Endodermal cell (in vitro differentiated cells): ENCODE results near the gene CD82. TPM values are rescaled to one million over a fixed set of nuclear protein-coding genes. Genes with fewer than 3 reads are reported as not detected.

ENCODE experiments used
- DNase-seq: peaks from one replicate; pipeline ENCODE4 v3.0.0-alpha.2; 2017
- H3K27ac ChIP-seq: 2 replicates; pipeline ENCODE4 v1.5.1; 2013; ENCODE audit warnings: mild to moderate bottlenecking, low read depth, low read length, moderate library complexity
- H3K27me3 ChIP-seq: 2 replicates; pipeline ENCODE4 v1.6.1; 2013; ENCODE audit warnings: mild to moderate bottlenecking, low read length, moderate library complexity; ENCODE audit not compliant: insufficient read depth, control insufficient read depth, poor library complexity, severe bottlenecking
- H3K36me3 ChIP-seq: 2 replicates; pipeline ENCODE4 v1.7.0; 2013; ENCODE audit warnings: mild to moderate bottlenecking, low read length, moderate library complexity; ENCODE audit not compliant: control insufficient read depth, insufficient read depth
- H3K4me1 ChIP-seq: one replicate; pipeline ENCODE4 v1.7.0; 2013; ENCODE audit warnings: low read length; ENCODE audit not compliant: control insufficient read depth, insufficient read depth
- H3K4me3 ChIP-seq: 2 replicates; pipeline ENCODE4 v1.5.1; 2013; ENCODE audit warnings: mild to moderate bottlenecking, low read length, moderate library complexity
- H3K9ac ChIP-seq: 2 replicates; pipeline ENCODE4 v1.6.1; 2013; ENCODE audit warnings: mild to moderate bottlenecking, low read length, moderate library complexity; ENCODE audit not compliant: poor library complexity, severe bottlenecking; ENCODE audit errors: extremely low read depth
- H3K9me3 ChIP-seq: 2 replicates; pipeline ENCODE4 v1.6.1; 2013; ENCODE audit warnings: mild to moderate bottlenecking, low read length, moderate library complexity; ENCODE audit not compliant: control insufficient read depth
- H3K27ac Mint-ChIP-seq: 2 replicates; pipeline ENCODE4 v1.8.0; 2020; ENCODE audit warnings: mixed read lengths
- H3K27me3 Mint-ChIP-seq: 2 replicates; pipeline ENCODE4 v1.8.0; 2021; ENCODE audit warnings: mild to moderate bottlenecking, mixed read lengths; ENCODE audit not compliant: insufficient read depth
- H3K36me3 Mint-ChIP-seq: 2 replicates; pipeline ENCODE4 v1.8.0; 2020; ENCODE audit warnings: low read depth, mixed read lengths
- H3K4me1 Mint-ChIP-seq: 2 replicates; pipeline ENCODE4 v1.8.0; 2020; ENCODE audit warnings: mixed read lengths
- H3K4me3 Mint-ChIP-seq: 2 replicates; pipeline ENCODE4 v1.8.0; 2020; ENCODE audit warnings: mild to moderate bottlenecking, moderate library complexity, mixed read lengths
- H3K9me3 Mint-ChIP-seq: 2 replicates; pipeline ENCODE4 v1.8.0; 2020; ENCODE audit warnings: mild to moderate bottlenecking, mixed read lengths
- CTCF ChIP-seq: fragments of 200-600 bp; sonication (generic); conservative IDR thresholded peaks from 2 replicates; pipeline ENCODE4 v1.5.0; 2021; ENCODE audit warnings: antibody characterized with exemption, mild to moderate bottlenecking
- WGBS, 2 experiments: methylation state at CpG; one replicate each; pipeline versions ENCODE4 v1.1.5 to v1.1.7; 2013; ENCODE audit warnings: missing lambda C conversion rate in 2 of 2, mixed read lengths in 1 of 2; ENCODE audit not compliant: insufficient coverage in 1 of 2, insufficient read length in 1 of 2; 5-methylcytosine and 5-hydroxymethylcytosine counted together
- total RNA-seq, 2 donors: library from RNA; stranded (reverse); fragmentation: NEBNext Ultra II Directional in 1 of 2; extraction: Animal tissue kit (Norgen Biotek cat#: 25700) in 1 of 2; gene quantifications; 2 replicates in 1 of 2; 3 replicates in 1 of 2; pipeline ENCODE4 v1.2.1, GENCODE V29; 2021

Gene CD82
- total RNA-seq, 2 donors from 2014 or later, result 1.7 to 3.0 TPM

GRCh38 chr11:44623731-44624491, 58.4 kb downstream of the CD82 start:
- no peaks in the 10 kb centered on the region for H3K4me1 ChIP-seq
- DNase-seq, result peak; percentile 40
- H3K27me3 Mint-ChIP-seq, result peaks cover 21% of the 10 kb centered on the region
- no peak overlapping the region for H3K9ac ChIP-seq
- TF ChIP-seq CTCF, result no peak
- WGBS, 2 experiments, result 85 to 95% methylated on average over 4 to 8 of the region's 8 CpGs
- no peak overlapping the region for H3K27ac Mint-ChIP-seq
- no peak overlapping the region for H3K27ac ChIP-seq
- H3K9me3 Mint-ChIP-seq, result peaks cover 2% of the 10 kb centered on the region
- H3K36me3 Mint-ChIP-seq, result no peaks in the 10 kb centered on the region
- H3K4me3 ChIP-seq, result no peak overlapping the region
- H3K4me3 Mint-ChIP-seq, result no peak overlapping the region
- H3K27me3 ChIP-seq, result peaks cover 11% of the 10 kb centered on the region
- no peaks in the 10 kb centered on the region for H3K36me3 ChIP-seq
- no peaks in the 10 kb centered on the region for H3K9me3 ChIP-seq
- H3K4me1 Mint-ChIP-seq, result no peaks in the 10 kb centered on the region

- Histone ChIP-seq H3K36me3 (no peaks in the 10 kb centered on the region), H3K27ac (no peak overlapping the region), H3K9ac (no peak overlapping the region), H3K27me3 (peaks cover 11% of the 10 kb centered on the region), H3K9me3 (no peaks in the 10 kb centered on the region), H3K4me3 (no peak overlapping the region), H3K4me1 (no peaks in the 10 kb centered on the region)
- TF ChIP-seq CTCF, result no peak
- 94 to 100% methylated on average over 3 to 4 of the region's 4 CpGs for WGBS, 2 experiments
- Mint-ChIP-seq H3K27me3 (peaks cover 21% of the 10 kb centered on the region), H3K4me3 (no peak overlapping the region), H3K4me1 (no peaks in the 10 kb centered on the region), H3K9me3 (peaks cover 2% of the 10 kb centered on the region), H3K27ac (no peak overlapping the region), H3K36me3 (no peaks in the 10 kb centered on the region)
- DNase-seq, result peak; percentile 14
Observed at GRCh38 chr11:44624761-44625221, 59.3 kb downstream of the CD82 start.

GRCh38 chr11:44625759-44626523, 60.5 kb downstream of the CD82 start:
- H3K27ac Mint-ChIP-seq, result no peak overlapping the region
- H3K27ac ChIP-seq, result no peak overlapping the region
- no peak overlapping the region for H3K4me3 Mint-ChIP-seq
- DNase-seq, result peak; percentile 41
- H3K4me1 Mint-ChIP-seq, result no peaks in the 10 kb centered on the region
- H3K9ac ChIP-seq, result no peak overlapping the region
- H3K36me3 ChIP-seq, result no peaks in the 10 kb centered on the region
- peaks cover 11% of the 10 kb centered on the region for H3K27me3 ChIP-seq
- no peaks in the 10 kb centered on the region for H3K9me3 ChIP-seq
- H3K4me3 ChIP-seq, result no peak overlapping the region
- H3K9me3 Mint-ChIP-seq, result peaks cover 2% of the 10 kb centered on the region
- H3K27me3 Mint-ChIP-seq, result peaks cover 19% of the 10 kb centered on the region
- H3K36me3 Mint-ChIP-seq, result no peaks in the 10 kb centered on the region
- no peaks in the 10 kb centered on the region for H3K4me1 ChIP-seq
- 89 to 90% methylated on average over 6 to 7 of the region's 7 CpGs for WGBS, 2 experiments
- TF ChIP-seq CTCF, result no peak
